Ishikawa (cell line): ENCODE results near the gene YTHDC1.

Source experiments
- CEBPB ChIP-seq: IDR thresholded peaks from 2 replicates; pipeline ENCODE4 v1.6.1; 2012
- CREB1 ChIP-seq: IDR thresholded peaks from 2 replicates; pipeline ENCODE4 v1.6.1; 2012; ENCODE audit warnings: low read depth
- EGR1 ChIP-seq: IDR thresholded peaks from 2 replicates; pipeline ENCODE4 v1.6.1; 2012
- EP300 ChIP-seq: IDR thresholded peaks from 2 replicates; pipeline ENCODE4 v1.6.1; 2012; ENCODE audit warnings: borderline replicate concordance
- FOXM1 ChIP-seq: IDR thresholded peaks from 2 replicates; pipeline ENCODE4 v1.6.1; 2012; ENCODE audit warnings: low read depth, borderline replicate concordance
- NFIC ChIP-seq: IDR thresholded peaks from 2 replicates; pipeline ENCODE4 v1.6.1; 2012
- RAD21 ChIP-seq: IDR thresholded peaks from 2 replicates; pipeline ENCODE4 v1.6.1; 2012; ENCODE audit warnings: low read depth
- TAF1 ChIP-seq: IDR thresholded peaks from 2 replicates; pipeline ENCODE4 v1.6.1; 2012; ENCODE audit warnings: low read depth, mild to moderate bottlenecking
- TCF12 ChIP-seq: IDR thresholded peaks from 2 replicates; pipeline ENCODE4 v1.6.1; 2012; ENCODE audit warnings: low read depth
- TEAD4 ChIP-seq: IDR thresholded peaks from 2 replicates; pipeline ENCODE4 v1.6.1; 2012
- YY1 ChIP-seq: IDR thresholded peaks from 2 replicates; pipeline ENCODE4 v1.6.1; 2012; ENCODE audit warnings: low read depth
- ZBTB7A ChIP-seq: IDR thresholded peaks from 2 replicates; pipeline ENCODE4 v1.6.1; 2012; ENCODE audit warnings: low read depth
- TF ChIP-seq, protein P1 (sequence below): IDR thresholded peaks from 2 replicates; pipeline ENCODE4 v1.6.1; 2012; ENCODE audit warnings: low read depth, mild to moderate bottlenecking
- TF ChIP-seq, protein P2 (sequence below): IDR thresholded peaks from 2 replicates; pipeline ENCODE4 v1.6.1; 2012
- TF ChIP-seq, protein P3 (sequence below): IDR thresholded peaks from 2 replicates; pipeline ENCODE4 v1.6.1; 2012

YTHDC1 gene

DNA sequence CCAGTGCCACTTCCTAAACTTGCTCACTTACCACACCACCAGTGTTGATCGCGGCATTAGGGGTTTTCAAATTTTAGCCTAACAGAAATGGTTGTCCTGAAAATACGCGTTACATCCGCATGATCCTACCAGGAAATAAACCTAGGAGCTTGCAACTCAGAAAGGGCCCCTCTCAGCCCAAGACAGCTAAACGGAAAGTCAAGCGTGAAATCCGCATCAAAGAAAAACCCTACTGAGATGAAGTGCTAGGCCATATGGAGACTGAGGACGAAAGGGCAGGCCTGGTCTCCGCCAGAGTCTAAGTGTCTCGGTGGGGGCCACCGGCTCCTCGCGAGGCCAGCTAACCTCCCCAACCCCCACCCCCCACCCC is 626 bp downstream of the YTHDC1 start:
- TF ChIP-seq, protein P1, sequence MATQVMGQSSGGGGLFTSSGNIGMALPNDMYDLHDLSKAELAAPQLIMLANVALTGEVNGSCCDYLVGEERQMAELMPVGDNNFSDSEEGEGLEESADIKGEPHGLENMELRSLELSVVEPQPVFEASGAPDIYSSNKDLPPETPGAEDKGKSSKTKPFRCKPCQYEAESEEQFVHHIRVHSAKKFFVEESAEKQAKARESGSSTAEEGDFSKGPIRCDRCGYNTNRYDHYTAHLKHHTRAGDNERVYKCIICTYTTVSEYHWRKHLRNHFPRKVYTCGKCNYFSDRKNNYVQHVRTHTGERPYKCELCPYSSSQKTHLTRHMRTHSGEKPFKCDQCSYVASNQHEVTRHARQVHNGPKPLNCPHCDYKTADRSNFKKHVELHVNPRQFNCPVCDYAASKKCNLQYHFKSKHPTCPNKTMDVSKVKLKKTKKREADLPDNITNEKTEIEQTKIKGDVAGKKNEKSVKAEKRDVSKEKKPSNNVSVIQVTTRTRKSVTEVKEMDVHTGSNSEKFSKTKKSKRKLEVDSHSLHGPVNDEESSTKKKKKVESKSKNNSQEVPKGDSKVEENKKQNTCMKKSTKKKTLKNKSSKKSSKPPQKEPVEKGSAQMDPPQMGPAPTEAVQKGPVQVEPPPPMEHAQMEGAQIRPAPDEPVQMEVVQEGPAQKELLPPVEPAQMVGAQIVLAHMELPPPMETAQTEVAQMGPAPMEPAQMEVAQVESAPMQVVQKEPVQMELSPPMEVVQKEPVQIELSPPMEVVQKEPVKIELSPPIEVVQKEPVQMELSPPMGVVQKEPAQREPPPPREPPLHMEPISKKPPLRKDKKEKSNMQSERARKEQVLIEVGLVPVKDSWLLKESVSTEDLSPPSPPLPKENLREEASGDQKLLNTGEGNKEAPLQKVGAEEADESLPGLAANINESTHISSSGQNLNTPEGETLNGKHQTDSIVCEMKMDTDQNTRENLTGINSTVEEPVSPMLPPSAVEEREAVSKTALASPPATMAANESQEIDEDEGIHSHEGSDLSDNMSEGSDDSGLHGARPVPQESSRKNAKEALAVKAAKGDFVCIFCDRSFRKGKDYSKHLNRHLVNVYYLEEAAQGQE: no peak
- TF ChIP-seq FOXM1 (no peak), NFIC (no peak), CEBPB (no peak), YY1 (no peak), RAD21 (no peak), TEAD4 (no peak), EP300 (no peak), ZBTB7A (no peak), TCF12 (no peak), TAF1 (no peak), CREB1 (no peak)
- TF ChIP-seq, protein P2, sequence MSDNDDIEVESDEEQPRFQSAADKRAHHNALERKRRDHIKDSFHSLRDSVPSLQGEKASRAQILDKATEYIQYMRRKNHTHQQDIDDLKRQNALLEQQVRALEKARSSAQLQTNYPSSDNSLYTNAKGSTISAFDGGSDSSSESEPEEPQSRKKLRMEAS: no peak

DNA sequence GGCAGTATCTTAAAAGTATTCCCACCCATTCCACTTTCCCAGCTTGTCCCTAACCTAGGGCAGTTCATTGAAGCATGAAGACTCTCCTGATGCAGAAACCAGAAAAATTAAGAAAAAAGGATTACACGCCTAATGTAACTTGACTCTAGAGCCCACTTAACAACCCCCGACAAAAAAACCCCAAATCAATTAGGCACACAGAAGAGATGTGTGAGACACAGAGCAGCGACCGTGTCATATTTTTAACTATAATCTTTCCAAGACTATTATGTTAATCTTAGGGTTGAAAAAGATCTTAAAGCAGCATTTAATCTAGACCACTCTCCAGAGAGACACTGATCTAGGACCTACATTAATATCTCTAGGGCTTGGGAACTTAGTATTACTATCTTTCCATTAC is 1.3 kb downstream of the YTHDC1 start:
- TF ChIP-seq EP300 (no peak), EGR1 (no peak), TCF12 (no peak), TAF1 (no peak), RAD21 (no peak), YY1 (no peak), ZBTB7A (no peak), CREB1 (no peak), NFIC (no peak)
- TF ChIP-seq, protein P3, sequence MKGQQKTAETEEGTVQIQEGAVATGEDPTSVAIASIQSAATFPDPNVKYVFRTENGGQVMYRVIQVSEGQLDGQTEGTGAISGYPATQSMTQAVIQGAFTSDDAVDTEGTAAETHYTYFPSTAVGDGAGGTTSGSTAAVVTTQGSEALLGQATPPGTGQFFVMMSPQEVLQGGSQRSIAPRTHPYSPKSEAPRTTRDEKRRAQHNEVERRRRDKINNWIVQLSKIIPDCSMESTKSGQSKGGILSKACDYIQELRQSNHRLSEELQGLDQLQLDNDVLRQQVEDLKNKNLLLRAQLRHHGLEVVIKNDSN: no peak
- TF ChIP-seq, protein P1: no peak

DNA sequence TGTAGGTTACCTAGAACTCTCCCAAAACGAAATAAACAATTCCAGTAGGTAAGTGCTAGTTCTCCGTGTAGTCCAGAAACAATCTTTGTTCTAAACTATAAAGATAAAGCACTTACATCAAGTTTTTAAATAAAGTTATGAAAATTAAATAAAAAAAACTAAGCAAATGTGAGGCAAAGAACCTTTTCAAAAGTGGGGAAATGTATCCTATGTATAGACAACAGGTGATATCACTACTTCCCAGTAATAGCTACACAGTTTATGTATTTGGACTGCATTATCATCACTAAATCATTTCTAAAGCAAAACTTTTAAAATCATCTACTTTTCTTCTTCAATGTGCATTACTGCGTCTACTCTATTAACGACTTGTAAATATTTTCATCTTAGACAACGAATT is 2.0 kb downstream of the YTHDC1 start:
- TF ChIP-seq ZBTB7A: no peak
- no peak for TF ChIP-seq EP300
- TF ChIP-seq FOXM1: no peak
- TF ChIP-seq, protein P3: no peak
- no peak for TF ChIP-seq CREB1
- TF ChIP-seq TCF12: no peak
- TF ChIP-seq, protein P2: no peak
- TF ChIP-seq EGR1: no peak
- TF ChIP-seq NFIC: no peak
- TF ChIP-seq, protein P1: no peak
- no peak for TF ChIP-seq CEBPB
- TF ChIP-seq RAD21: no peak
- no peak for TF ChIP-seq YY1
- TF ChIP-seq TEAD4: no peak
- TF ChIP-seq TAF1: no peak

DNA sequence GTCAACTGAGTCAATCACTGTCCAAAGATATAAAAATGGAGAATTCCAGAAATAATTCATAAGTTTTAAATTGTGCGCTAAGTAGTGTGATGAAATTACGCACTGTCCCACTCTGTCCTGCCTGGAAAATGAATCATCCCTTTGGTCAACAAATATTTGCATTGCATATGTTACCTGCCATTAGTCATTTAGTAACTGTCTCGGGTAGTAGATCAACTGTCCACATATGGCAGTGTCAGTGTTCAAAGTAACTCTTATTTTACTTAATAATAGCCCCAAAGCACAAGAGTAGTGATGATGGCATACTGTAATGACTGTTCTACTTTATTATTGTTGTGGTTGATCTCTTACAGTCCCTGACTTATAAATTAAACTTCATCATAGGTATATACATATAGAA is 3.4 kb downstream of the YTHDC1 start:
- TF ChIP-seq, protein P1: no peak
- TF ChIP-seq TCF12 (no peak), NFIC (no peak), YY1 (no peak), CEBPB (no peak), RAD21 (no peak), EGR1 (no peak), CREB1 (no peak), TEAD4 (no peak), EP300 (no peak), ZBTB7A (no peak), FOXM1 (no peak), TAF1 (no peak)
- TF ChIP-seq, protein P3: no peak
- TF ChIP-seq, protein P2: no peak
